Hepatocyte (in vitro differentiated cells): ENCODE data around the gene LRRC9.

Source experiments
- CTCF ChIP-seq: fragments of 200-600 bp; sonication (generic); IDR thresholded peaks from 2 replicates; pipeline ENCODE4 v1.5.1; 2016; ENCODE audit warnings: antibody characterized with exemption, mild to moderate bottlenecking; ENCODE audit not compliant: poor library complexity
- EZH2 ChIP-seq: fragments of 200-600 bp; sonication (generic); IDR thresholded peaks from 2 replicates; pipeline ENCODE4 v1.6.1; 2016; ENCODE audit warnings: antibody characterized with exemption, mild to moderate bottlenecking, borderline replicate concordance

DNA sequence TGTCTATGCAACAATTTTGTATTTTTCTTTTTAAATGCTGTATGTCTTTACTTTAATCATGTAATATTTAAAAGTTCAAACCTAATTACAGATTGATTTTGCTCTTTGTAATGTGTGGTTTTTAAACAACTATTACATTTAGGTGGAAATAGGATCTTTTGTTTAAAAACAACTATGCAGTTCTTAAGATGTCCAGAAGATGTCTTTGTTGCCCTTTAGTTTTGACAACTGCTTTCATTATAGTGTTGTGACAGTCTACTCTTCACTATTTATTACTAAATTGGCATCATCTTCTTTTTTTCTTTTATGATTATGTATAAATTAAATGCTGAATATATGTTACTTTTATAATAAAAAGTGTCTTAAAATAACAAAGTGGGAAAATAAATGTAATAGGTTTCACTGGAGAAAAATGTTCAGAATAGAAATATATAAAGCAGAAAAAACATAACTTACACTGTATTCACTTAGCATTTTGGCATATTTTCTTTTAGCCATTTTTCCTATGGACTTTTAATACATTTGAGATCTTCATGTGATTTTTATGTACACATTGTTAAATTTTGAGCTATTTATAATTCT is 144.6 kb downstream of the LRRC9 start:
- TF ChIP-seq CTCF, result peak; percentile 67
- no peak for TF ChIP-seq EZH2
